HG02571 (cell line): ENCODE data around the gene PLEKHM2.

Experiments used
- ATAC-seq: cut with Tn5 transposase; IDR thresholded peaks from one replicate; pipeline ENCODE4 v1.9.1; 2021; ENCODE audit warnings: mild to moderate bottlenecking, moderate library complexity; ENCODE audit not compliant: unreplicated experiment

The PLEKHM2 gene

DNA sequence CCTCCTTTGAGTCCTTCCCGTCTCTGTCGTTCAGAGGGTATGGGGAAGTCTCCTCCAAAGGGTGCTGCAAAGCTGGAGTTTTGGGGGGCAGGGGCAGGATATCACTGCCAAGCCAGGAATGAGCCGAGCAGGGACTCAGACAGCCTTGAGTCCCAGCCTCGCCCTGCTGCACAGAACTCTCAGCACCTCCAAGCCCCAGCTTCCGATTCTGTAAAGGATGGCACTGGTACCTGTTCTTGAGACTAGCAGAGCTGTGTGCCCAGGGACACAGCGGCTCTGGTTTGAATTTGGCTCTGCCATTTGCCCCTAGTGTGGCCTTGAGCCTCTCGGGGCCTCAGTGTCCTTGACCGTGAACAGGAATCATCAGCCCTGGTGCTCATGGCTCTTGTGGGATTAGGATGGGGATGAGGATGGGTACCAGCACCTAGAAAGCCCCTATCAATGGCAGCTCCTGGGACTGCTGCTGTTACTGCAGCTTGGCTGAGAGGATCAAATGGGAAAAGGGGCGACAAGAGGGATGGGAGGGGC, 73.0 kb downstream of the PLEKHM2 start:
- ATAC-seq, result no peak

DNA sequence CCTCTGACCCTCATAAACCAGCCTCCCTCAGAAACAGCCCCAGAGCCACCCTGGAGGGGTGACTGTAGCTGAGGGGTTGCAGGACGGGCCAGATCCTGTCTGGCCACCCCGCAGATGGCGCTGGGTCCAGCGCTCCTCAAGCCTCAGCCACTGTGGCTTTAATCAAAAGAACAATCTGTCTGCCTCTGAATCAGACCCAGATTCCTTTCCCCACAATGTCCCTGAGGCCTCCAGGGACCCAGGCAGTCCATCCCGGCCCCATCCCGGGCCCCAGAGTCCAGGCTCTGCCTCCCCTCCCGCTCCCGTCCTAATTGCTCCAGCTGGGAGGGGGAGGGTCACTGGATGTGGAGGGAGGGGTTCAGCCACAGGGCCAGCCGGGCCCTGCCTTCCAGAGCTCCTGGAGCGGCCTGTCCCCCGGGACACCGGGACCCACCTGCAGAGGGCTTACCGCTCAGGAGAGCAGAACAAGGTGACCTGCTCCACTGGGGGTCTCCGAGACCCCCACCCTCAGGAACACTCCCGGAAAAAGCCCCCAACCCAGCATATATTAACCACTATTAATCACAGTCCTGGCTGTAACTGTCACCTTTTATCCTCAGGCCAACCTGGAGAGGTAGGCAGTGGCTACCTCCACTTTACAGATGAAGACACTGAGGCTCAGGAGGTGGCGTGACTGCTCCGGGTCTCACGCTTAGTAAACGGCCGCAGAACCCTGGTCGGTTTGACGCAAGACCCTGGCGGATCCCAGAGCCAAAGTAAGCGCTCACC, 73.6 kb downstream of the PLEKHM2 start:
- ATAC-seq, result no peak

DNA sequence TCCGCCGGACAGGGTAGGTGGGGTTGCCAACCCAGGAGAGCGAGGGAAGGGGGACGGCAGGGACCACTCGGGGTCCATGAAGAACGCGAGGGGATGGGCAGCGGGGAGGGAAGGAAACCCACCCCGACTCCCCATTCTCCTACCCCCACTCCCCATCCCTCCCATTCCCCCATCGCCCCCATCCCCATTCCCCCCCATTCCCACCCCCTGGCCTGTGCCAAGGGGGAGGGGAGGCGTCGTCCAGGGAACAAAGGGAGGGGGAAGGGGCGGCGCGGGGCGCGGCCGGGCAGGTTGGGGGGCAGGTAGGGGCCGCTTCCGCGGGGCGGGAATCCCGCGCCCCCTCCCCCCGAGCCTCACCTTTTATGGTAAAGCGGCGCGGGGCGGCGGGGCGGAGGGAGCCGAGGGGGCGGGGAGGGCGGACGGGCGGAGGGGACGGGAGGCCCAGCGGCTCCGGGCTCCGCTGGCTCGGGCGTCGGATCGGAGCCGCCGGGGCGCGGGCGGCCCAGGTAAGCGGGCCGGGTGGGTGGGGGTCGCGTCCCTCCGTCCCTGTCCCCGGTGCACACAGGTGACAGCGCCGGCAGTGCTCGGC, 74.3 kb downstream of the PLEKHM2 start, which contains the start of gene FBLIM1:
TSS of gene FBLIM1 (plus strand) at position 453 of the 589 bp plus-strand sequence. CDS start 6,189 bp downstream, outside the sequence.
- no peak for ATAC-seq

DNA sequence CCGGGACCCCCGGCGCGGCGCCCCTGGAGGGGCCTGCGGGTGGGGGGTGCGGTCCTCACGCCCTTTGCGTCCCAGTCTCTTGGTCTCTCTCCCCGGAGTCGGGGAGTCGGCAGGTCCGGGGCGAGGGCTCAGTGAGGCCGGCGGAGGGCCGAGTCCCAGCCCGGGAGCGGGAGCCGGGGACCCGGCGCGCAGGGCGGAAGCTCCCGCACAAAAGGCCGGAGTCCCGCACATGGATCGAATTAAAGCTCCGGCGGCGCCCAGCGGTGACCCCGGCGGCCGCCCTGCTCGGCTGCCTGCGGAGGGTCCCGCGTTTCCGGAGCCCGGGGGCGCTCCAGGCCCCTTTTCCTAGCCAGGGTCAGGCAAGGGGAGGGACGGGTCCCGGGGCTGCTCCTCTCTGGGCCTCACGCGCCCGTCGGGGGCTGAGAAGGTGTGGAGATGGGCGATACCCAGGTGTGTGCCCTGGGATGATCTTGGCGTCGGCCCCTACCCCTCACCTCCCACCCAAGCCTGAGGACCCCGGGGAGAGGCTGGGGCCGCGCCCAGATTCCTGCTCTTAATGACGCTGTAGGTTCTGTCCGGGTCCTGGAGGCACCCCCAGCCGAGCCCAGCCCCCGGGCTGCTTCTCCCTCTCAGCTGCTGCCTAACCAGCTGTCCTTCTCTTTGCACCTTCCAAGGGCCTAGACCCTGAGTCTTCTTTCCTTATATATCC, 75.0 kb downstream of the PLEKHM2 start:
- no peak for ATAC-seq

DNA sequence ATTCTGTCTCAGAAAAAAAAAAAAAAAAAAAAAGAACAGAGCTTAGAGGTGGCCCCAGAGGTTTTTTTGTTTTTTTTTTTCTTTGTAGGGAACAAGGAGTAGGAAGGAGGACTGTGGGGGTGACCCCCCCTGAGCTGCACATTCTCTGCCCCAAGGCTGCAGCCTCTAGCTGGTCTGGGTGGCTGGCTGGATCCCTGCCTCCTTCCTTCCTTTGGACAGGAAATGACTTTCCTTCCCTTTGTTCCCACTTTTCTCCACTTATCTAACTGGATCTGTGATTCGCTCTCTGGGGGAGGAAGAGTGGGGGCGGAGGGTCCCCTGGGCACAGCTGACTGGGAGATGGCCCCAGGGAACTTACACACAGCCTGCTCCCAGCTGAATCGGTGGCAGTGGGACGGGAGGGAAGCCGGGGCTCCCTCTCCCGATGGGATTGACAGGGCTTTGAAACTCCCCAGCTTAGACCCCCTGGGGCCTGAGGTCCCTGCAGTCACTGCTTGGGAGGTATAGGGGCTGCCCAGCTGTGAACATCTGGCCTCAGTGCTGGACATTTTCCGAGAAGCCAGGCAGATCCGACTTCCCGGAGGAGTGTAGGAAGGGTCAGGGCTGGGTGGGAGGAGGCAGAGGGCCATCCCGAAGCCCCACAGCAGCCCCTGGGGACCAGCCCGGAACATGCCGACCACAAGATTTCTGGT, 76.5 kb downstream of the PLEKHM2 start:
- no peak for ATAC-seq

DNA sequence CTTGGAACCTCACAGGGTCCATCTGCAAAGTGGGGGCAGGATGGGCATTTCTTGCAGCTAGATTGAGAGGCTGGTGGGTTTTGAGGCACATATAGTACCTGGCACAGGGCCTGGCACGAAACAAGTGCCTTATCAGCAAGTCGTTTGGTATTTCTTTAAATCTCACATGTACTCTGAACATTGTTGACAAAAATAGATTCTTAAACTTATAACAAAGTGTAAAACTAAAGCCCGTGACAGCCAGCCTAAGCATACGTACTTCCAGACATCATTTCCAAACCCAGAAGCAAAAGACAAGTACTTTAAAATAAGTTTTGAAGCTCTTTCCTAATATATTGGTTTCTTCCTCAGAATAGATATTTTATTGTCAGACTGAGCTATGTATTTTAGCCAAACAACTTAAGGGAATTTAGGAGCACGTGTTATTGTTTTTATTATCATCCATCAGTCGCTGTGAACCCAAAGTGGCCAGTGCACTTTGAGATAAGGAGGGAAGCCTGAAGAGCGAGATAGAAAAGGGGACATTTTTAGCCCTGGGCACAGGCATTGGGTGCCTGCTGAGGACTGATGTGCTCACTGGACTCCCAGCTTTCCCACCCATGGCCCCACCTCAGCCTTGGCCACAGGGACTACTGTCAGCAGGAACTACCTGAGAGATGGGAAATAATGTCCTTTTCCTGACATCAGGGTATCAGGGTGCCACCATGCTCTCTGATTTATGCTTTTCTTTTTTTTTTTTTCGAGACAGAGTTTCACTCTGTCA, 77.4 kb downstream of the PLEKHM2 start:
- ATAC-seq, result no peak

DNA sequence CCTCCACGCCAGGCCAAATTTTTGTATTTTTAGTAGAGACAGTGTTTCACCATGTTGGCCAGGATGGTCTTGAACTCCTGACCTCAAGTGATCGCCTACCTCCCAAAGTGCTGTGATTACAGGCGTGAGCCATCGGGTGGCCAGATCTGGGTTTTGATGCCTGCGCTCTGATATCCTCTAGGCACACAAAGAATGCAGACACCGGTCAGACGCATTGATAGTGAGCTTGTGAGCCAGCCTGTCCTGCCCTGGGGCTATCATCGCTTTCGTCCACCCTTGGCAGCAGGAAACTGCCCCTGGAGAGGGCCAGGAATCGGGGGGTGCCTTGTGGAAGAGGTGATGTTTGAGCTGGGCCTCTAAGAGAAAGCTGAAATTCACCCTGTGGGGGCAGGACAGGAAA, 78.4 kb downstream of the PLEKHM2 start:
- no peak for ATAC-seq

DNA sequence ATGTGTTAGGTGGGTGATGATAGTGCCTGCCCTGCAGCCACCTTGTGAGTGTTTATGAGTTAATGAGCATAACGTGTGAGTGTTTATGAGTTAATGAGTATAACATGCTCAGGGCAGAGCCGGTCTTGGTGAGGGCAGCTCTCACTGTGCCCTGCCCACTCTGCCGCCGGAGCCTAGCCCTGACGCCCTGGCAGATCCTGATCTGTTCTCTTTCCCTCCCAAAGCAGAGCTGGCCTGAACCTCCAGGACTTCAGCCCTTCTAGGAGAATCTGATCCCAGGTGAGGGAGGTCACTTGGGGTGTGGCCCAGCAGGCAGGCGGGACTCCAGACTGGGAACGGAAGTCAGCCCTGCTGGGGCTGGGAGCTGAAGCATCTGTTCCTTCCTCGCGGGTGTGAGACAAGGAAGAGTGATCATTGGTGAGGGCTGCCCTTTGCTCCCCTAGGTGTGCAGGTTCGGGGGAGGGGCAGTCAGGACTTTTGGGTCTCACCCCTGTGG, 80.2 kb downstream of the PLEKHM2 start:
- ATAC-seq, result no peak

DNA sequence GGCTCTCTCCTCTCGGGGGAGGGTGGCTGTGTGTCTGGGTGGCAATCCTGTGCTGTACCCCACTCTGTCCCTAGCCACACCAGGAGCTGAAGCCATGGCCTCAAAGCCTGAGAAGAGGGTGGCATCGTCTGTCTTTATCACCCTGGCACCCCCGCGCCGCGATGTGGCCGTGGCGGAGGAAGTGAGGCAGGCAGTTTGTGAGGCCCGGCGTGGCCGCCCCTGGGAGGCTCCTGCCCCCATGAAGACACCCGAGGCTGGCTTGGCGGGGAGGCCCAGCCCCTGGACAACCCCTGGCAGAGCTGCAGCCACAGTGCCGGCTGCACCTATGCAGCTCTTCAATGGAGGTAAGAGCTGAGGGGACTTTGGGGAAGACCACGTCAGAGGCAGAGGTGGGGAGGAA, 80.8 kb downstream of the PLEKHM2 start:
- no peak for ATAC-seq

DNA sequence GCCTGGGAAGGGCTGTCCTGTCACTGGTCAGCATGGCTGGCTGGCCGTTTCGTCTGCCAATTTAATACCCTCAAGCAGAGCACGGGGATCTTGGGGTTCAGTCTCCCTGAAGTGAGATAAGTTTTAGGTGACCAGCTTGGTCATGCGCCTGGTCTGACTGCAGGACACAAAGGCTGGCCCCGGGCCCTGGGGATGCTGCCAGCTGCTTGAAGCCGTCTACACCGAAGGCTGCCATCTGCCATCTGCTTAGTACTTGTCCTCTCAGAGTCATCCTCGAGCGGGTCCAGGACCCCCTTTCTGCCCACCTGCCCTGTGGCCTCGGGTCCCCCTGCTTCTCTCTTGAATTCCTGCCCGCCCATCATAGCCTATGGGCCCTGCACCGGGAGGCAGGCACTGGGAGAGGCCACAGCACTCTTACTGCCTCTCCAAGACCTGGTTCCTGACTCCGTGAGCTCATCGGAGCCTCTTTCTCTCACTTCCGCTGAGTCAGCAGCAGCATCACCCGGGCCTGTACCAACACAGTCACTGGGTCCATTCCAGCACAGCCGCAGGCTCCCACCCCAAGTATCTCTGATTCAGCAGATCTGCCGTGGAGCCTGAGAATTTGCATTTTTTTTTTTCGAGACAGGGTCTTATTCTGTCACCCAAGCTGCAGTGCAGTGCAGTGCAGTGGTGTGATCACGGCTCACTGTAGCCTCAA, 81.5 kb downstream of the PLEKHM2 start:
- ATAC-seq, result no peak

DNA sequence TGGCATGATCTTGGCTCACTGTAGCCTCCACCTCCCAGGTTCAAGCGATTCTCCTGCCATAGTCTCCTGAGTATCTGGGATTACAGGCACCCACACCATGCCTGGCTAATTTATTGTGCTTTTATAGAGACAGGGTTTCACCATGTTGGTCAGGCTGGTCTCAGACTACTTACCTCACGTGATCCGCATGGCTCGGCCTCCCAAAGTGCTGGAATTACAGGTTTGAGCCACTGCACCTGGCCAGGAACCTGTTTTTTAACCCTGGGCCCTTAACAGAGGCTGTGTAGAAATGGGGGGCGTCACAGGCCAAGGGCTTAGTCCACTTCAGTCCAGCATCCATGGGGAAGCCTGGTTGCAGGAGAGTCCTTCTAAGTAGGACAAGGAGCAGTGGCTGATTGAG, 83.8 kb downstream of the PLEKHM2 start:
- no peak for ATAC-seq

DNA sequence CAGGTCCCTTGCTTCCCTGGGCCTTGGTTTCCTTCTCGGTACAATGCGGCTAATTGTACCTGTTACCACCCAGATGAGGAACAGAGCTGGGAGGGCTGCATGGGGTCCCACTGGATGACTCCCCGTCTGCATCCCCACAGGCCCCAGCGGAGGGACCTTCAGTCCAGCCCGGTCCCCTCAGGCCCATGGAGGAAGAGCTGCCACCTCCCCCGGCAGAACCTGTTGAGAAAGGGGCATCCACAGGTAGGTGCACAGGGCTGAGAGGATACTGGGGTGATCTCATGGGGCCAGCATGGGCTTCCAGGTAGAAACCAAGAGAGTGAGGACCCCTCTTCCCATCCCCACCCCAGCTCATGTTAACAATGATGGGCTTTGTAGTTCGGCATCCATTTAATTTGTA, 84.3 kb downstream of the PLEKHM2 start:
- ATAC-seq, result no peak

DNA sequence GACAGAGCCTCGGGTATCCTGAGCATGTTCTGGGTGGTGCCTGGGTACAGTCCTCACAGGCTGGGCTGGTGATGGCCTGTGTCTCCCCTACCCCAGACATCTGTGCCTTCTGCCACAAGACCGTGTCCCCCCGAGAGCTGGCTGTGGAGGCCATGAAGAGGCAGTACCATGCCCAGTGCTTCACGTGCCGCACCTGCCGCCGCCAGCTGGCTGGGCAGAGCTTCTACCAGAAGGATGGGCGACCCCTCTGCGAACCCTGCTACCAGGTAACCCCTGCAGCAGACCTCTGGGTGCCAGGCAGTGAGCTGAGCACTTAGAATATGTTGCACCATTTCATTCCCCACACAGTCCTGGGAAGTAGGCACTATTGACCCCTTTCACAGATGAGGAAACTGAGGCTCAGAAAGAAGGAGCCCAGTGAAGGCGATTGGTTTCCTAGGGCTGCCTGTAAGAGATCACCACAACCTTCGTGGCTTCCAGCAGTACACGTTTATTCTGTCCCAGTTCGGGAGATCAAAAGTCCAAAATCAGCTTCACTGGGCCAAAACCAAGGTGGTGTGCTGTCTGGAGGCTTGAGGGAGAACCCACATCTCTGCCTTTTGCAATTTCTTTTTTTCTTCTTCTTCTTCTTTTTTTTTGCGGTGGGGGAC, 86.3 kb downstream of the PLEKHM2 start:
- no peak for ATAC-seq

DNA sequence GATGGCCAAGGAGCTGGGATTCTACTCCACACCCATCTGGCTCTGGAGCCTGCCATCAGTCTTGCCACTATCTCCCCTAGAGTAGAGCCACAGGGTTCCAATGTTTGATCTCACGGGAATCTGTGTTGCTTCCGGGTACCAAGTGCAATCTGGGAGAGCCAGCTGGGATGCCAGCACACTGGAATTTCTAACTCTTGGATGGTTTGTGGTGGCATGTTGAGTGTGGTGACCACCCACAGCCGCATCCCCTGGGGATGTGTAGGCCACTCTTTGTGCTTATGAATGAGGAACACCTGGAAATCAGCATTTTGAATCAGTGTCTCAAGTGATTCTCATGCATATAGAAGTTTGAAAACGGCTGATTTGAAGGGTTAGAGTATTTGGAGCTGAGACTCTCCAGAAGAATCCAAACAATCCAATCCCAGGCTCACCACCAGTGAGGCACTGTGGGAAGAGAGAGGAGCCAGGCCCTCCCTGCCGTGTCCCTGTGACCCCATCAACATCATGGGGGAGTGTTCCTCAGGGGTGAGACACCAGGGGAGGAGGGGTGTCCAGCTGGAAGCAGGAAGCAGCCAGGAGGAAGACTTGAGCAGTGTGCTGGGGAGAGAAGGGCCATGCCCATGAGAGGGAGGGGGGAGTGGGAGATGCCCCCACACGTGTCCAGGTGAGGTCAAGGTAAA, 87.9 kb downstream of the PLEKHM2 start:
- ATAC-seq, result no peak

DNA sequence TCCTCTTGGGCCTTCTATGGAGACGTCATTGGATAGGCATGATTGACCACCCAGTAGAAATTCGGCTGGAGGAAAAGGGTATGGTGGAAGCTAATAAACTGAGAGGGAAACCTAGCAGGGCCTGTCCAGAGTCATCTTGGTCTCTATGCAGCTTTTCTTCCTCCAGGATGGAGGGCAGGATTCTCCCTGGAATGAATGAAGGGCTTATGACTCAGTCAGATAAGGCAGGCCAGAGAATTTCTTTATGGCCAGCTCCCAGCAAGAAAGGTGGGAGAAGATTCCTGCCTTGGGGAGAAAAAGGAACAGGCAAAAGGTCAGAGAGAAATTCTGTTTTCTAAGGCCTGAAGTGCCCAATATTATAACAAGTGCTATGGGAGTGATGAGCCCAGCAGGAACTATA, 91.6 kb downstream of the PLEKHM2 start:
- no peak for ATAC-seq

DNA sequence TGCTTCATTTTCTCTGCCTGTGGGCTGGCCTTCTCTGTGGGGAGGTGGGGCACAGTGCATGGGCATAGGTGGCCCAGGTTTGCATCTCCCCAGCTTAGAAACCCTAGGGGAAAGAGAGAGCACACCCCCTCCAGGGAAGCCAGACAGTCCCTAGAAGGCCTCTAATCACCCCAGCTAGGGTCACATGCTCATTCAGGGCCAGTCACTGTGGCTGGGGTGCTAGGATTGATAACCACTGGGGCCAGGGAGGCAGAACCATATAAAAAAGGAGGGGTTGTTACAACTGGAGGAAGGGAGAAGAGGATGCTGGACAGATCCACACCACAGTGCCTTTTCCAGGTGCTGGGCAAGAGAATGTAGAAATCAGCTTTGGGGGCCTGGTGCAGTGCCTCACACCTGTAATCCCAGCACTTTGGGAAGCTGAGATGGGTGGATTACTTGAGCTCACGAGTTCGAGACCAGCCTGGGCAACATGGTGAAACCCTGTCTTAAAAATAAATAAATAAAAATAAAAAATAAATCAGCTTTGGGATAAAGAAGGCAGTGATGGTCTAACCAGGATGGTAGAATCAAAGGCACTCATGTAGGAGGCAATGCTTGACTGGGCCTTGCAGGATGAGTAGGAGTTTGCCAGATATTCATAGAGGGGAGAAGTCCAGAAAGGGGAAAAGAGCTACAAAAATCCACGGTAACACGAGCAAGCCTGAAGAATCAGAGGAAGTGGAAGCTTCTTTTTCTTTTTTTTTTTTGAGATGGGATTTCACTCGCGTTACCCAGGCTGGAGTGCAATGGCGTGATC, 94.0 kb downstream of the PLEKHM2 start:
- ATAC-seq, result no peak
